Adrenal gland (tissue), 5 donors: ENCODE results near the gene RPL22.

ENCODE experiments used
- POLR2A ChIP-seq, 2 donors: fragments of 450-650 bp; IDR thresholded peaks; one replicate each; pipeline ENCODE4 v1.6.1; 2017; ENCODE audit warnings: antibody characterized with exemption in 2 of 2, mild to moderate bottlenecking in 2 of 2, moderate library complexity in 1 of 2
- TF ChIP-seq, protein P1 (sequence below), 6 experiments: fragments of 450-650 bp in 4 of 6; fragments of 200-600 bp in 2 of 6; sonication (generic) in 1 of 6; IDR thresholded peaks; 1 replicate in 5 of 6; 2 replicates in 1 of 6; pipeline versions ENCODE4 v1.5.1 to v1.8.0; 2016 to 2021; ENCODE audit warnings: antibody characterized with exemption in 6 of 6, mild to moderate bottlenecking in 2 of 6, moderate library complexity in 1 of 6
- donor health status: DM: no; HTN: no; CAD: no.

DNA sequence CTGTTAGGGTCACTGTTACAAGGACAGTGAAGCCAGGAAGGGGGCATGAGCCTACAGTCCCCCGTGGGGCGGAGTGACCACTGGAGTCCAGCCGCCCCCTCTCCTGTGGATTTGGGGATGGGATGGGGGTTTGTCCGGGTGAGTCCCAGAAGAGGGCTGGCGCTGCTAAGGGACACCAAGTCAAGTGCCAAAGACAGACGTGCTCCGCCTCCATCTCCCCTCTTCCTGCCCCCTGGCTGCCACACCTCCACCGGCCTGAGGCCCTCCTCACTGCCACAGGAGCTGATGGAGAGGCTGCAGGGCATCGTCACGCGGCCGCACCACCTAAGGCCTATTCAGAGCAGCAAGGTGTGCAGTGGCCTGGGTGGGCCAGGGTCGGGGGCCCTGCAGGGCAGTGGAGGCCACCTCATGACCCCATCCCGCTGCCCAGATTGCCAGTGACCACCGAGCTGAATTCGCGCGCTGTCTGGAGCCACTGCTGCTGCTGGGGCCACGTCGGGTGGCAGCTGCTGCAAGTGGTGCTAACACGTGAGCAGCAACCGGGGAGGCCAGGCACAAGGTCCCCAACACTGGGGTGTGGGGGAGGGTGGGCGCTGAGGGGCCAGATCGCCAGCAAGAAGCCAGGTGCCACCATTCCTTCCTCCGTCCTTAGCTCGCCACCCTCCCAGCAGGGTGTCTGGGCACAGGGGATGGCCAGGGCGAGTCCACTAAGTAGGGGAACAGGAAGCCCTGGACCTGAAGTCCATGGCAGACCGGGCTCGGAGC, 11.4 kb upstream of the RPL22 start:
- TF ChIP-seq, protein P1, sequence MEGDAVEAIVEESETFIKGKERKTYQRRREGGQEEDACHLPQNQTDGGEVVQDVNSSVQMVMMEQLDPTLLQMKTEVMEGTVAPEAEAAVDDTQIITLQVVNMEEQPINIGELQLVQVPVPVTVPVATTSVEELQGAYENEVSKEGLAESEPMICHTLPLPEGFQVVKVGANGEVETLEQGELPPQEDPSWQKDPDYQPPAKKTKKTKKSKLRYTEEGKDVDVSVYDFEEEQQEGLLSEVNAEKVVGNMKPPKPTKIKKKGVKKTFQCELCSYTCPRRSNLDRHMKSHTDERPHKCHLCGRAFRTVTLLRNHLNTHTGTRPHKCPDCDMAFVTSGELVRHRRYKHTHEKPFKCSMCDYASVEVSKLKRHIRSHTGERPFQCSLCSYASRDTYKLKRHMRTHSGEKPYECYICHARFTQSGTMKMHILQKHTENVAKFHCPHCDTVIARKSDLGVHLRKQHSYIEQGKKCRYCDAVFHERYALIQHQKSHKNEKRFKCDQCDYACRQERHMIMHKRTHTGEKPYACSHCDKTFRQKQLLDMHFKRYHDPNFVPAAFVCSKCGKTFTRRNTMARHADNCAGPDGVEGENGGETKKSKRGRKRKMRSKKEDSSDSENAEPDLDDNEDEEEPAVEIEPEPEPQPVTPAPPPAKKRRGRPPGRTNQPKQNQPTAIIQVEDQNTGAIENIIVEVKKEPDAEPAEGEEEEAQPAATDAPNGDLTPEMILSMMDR (IDR thresholded peaks at IDR 0.05), result no peak
- no peak for TF ChIP-seq POLR2A (IDR thresholded peaks at IDR 0.05)
